GM18526 (cell line): ENCODE data around the gene TRIM37.

Source experiments
- POLR2A ChIP-seq: IDR thresholded peaks from 3 replicates; pipeline ENCODE4 v1.6.1; 2011; ENCODE audit not compliant: insufficient read length; ENCODE audit errors: extremely low read depth

The TRIM37 gene

GRCh38 chr17:59069856-59070255 is 36.8 kb downstream of the TRIM37 start:
- no peak for TF ChIP-seq POLR2A

DNA sequence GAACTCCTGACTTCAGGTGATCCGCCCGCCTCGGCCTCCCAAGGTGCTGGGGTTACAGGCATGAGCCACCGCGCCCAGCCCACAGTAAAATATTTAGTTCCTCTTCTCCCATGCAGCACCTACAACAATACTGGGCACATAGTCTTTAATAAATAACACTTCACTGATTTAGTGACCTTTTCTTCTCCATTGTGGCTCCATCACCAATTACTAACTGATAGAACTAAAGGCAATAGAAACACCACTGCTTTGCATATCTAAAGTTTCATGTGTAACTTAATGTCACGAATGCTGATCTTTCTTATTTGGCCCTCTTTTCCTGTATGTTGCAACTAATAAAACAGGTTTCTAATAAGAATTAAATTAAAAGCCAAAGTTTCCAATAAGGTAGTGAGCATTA is 38.9 kb downstream of the TRIM37 start:
- TF ChIP-seq POLR2A: no peak

DNA sequence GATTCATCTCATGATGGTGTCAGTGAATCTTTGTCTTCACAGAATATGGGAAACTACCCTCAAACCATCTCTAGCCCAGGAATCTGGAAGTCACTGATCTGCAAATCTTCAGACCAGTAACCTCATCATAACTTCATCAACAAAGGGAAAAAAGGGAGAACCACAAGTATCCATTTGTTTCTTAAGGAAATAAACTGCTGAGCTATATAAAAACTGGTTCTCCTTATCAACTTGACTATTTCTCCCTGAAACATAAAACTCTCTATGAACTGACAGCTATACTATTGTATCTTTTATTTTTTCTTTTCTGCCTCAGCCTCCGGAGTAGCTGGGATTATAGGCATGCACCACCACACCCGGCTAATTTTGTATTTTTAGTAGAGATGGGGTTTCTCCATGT is 39.3 kb downstream of the TRIM37 start:
- no peak for TF ChIP-seq POLR2A

DNA sequence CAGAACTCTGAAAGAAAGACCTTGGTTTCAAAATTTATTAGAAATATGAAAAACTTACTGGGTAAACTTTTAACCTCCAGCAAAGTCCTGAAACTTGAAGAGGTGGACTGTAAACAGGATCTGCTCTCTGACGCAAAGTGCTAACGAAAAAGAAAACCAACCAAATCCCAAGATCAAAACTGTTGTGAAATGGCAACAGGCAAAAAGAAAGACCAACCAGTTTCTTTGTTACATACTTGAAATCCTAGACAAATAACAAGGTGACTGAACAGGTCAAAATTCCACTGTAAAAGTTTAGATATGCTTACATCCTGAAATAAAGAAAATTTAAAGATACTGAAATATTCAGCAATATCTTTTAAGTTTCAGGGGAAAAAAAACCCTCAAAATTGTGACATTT is 44.2 kb downstream of the TRIM37 start:
- TF ChIP-seq POLR2A: no peak

- TF ChIP-seq POLR2A: no peak
Measured at GRCh38 chr17:59056857-59057256, 49.8 kb downstream of the TRIM37 start.

DNA sequence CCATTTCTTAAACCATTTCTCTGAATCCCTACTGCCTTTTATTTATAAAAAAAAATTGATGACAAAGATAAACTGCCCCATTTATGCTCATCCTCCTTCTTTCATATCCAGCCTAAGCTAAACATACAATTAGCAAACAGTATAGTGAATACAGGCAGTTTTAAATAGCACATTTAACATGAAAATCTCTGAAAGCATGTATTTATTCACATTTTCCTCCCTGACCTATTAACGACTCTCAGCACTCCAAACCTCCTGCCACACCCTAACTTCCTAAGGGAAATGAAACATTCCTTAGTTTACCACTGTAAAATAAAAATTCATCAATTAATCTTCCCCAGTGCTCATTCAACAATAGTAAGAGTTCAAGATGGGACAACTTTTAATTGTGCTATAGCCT is 56.9 kb downstream of the TRIM37 start:
- no peak for TF ChIP-seq POLR2A

DNA sequence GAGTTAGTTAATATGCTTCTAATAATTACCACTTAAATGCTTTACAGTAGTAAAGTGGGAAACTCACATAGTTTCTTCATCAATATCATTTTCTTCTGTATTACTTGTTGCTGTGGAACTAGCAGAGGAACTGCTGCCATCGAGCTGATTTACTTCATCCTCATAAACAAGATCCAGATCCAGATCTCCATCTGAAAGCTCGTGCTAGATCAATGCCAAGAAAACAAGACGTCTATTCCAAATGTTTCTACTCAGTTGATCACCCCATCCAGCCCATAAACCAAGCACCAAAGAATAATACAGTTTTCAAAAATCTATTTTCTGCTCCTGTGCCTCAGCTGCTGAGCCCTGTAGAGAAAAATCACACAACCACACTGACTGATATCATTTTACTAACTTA is 59.1 kb downstream of the TRIM37 start:
- no peak for TF ChIP-seq POLR2A

DNA sequence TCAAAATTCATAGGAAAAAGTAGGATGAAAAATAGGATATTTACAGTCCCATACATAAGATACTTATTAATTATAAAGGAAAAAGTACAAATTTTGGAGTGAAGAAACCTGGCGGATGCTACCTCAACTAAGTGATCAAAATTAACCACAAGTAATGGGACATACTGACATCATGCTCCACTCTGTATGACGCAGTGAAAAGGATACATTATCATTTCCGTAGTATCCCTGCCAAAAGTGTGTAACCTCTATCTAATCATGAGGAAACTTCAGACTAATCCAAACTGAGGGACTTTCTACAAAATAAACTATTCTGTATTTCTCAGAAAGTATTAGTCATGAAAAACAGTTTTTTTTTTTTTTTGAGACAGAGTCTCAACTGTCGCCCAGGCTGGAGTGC is 60.5 kb downstream of the TRIM37 start:
- no peak for TF ChIP-seq POLR2A

- no peak for TF ChIP-seq POLR2A
Measured at GRCh38 chr17:59038734-59039133, 67.9 kb downstream of the TRIM37 start.

DNA sequence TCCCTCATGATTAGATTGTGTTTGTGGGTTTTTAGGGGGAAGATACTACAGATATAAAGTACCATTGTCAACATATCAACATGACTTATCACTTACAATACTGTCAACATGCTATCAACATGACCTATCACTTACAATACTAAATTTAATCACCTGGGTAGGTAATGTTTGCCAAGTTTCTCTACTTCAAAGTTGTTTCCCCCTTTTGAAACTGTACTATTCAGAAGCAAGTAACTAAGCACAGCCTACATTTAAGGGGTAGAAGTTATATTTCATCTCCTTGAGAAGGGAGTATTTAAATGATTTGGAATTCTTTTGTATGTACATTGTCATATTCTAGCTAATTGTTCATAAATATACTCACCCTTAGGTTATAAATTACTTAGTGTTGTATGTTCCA is 68.7 kb downstream of the TRIM37 start:
- no peak for TF ChIP-seq POLR2A

DNA sequence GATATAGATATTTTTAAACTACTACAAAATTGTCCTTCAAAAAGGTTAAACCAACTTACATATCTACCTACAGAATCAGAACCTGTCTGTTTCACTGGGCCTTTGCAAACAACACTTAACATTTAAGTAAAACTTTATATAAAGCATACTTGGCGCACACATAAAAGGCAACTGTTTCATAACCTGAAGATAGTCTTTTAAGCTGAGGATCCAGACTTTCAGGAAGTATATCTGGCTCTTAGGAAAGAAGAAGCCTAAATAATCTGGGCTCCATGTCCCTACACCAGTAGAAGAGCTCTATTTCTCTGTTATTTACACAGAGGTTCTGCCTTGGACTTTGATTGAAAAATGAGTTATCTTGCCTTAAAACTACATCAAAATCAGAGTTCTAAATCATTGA is 75.9 kb downstream of the TRIM37 start:
- TF ChIP-seq POLR2A: no peak

GRCh38 chr17:59028328-59028727 is 78.4 kb downstream of the TRIM37 start:
- TF ChIP-seq POLR2A: no peak

DNA sequence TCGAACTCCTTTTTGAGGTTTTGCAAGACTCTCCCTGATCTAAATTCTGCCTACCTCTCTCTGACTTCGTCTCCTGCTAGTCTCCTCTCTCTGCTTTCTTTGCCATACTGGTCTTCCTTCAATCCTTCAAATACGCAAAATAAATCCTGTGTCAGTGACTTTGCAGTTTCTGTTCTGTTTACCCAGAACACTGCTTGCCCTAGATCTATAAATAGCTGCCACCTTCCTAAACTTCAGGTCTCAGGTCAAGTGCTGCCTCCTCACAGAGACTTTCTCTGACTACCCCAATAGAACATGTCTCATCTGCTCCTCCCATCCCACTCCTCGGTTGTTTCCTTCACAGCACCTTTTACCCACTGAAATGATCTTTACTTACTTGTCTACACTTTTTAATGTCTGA is 78.9 kb downstream of the TRIM37 start:
- no peak for TF ChIP-seq POLR2A

DNA sequence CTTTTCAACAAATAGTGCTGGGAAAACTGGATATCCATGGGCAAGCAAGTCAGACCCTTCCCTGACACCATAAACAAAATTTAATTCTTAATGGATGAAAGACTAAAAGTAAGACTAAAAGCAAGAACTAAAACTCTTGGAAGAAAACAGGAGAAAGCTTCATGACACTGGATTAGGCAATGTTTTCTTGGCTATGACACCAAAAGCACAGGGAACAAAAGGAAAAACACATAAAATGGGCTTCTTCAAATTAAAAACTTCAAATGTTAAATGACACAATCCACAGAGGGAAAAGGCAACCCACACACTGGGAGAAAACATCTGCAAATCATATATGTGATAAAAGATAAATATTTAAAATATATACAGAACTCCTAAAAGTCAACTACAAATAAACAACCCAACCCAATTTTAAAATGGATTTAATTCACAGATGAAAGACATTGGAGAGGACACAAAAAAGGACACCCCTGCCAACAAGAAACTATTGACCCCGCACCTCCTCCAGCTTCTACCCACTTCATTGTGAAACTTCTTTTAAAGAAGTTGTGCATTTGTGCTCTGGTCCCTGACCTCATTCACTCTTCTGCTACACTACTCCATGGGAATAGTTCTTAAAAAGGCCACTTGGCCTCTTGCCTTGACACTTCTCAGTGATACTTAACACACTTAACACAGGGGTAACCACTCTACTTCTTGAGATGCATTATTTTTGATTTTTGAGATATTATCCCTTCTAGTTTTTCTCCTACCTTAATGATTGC is 80.3 kb downstream of the TRIM37 start:
- TF ChIP-seq POLR2A: no peak

- TF ChIP-seq POLR2A: no peak
Measured at GRCh38 chr17:59024916-59025315, 81.8 kb downstream of the TRIM37 start.

- no peak for TF ChIP-seq POLR2A
Measured at GRCh38 chr17:59018019-59018418, 88.7 kb downstream of the TRIM37 start.

DNA sequence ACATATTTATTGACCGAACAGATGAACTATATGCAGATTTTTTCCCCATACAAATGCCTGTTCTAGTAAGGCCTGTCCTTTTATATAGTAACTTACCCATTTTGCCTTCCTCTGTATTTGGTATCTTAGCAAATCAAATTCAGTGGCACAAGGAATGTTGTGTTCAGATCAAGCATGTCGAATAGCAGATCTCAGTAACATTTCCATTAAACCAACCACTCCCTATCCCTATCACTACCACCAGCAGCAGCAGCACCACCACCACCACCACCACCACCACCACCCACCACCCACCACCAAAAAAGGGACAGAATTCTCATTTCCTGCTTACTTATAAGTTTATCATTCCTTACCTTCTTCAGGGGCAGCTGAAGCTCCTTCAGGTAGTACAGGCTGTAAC is 94.7 kb downstream of the TRIM37 start:
- no peak for TF ChIP-seq POLR2A
